AG04449 (cell line): ENCODE data around the gene MAST4.

Experiments
- CTCF ChIA-PET: fragments of 350-600 bp; formaldehyde crosslinking; extraction: SDS; loops from one replicate; lab custom pipeline; 2021; ENCODE audit warnings: antibody characterized with exemption; lab: Yijun Ruan, JAX
- POLR2A ChIA-PET: fragments of 400-600, 350-600 bp; formaldehyde crosslinking; extraction: SDS; loops from one replicate; lab custom pipeline; 2020; ENCODE audit warnings: antibody characterized with exemption, inconsistent platforms; lab: Yijun Ruan, JAX
- DNase-seq: peaks from one replicate; pipeline ENCODE4 v3.0.0-alpha.2; 2010; ENCODE audit warnings: low read depth, low spot score
- H3K4me3 ChIP-seq: 2 replicates; pipeline ENCODE4 v1.5.1; 2011; ENCODE audit warnings: low read depth, mild to moderate bottlenecking, control low read depth, low read length
- TF ChIP-seq, protein P1 (sequence below): IDR thresholded peaks from one replicate; pipeline ENCODE4 v1.5.1; 2011; ENCODE audit warnings: mild to moderate bottlenecking, moderate library complexity, low read length, control low read depth, inconsistent platforms; ENCODE audit not compliant: insufficient read depth; ENCODE audit errors: missing control alignments

Gene MAST4

DNA sequence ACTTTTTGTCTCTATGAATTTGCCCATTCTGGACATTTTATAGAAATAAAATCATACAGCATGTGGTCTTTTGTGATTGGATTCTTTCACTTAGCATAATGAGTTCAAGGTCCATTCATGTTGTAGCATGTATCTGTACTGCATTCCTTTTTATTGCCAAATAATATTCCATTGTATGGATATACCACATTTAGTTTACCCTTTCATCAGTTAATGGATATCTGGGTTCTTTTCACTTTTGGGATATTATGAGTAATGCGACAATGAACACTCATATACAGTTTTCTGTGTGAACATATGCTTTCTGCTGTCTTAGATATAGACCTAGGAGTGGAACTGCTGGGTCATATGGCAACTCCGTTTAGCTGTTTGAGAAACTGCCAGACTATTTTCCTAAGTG lies 41.3 kb upstream of the MAST4 start:
- no peak for DNase-seq
- CTCF ChIA-PET = no interaction called here
- POLR2A ChIA-PET = no interaction called here
- H3K4me3 ChIP-seq = no peak overlapping the region
- TF ChIP-seq, protein P1, sequence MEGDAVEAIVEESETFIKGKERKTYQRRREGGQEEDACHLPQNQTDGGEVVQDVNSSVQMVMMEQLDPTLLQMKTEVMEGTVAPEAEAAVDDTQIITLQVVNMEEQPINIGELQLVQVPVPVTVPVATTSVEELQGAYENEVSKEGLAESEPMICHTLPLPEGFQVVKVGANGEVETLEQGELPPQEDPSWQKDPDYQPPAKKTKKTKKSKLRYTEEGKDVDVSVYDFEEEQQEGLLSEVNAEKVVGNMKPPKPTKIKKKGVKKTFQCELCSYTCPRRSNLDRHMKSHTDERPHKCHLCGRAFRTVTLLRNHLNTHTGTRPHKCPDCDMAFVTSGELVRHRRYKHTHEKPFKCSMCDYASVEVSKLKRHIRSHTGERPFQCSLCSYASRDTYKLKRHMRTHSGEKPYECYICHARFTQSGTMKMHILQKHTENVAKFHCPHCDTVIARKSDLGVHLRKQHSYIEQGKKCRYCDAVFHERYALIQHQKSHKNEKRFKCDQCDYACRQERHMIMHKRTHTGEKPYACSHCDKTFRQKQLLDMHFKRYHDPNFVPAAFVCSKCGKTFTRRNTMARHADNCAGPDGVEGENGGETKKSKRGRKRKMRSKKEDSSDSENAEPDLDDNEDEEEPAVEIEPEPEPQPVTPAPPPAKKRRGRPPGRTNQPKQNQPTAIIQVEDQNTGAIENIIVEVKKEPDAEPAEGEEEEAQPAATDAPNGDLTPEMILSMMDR = no peak

DNA sequence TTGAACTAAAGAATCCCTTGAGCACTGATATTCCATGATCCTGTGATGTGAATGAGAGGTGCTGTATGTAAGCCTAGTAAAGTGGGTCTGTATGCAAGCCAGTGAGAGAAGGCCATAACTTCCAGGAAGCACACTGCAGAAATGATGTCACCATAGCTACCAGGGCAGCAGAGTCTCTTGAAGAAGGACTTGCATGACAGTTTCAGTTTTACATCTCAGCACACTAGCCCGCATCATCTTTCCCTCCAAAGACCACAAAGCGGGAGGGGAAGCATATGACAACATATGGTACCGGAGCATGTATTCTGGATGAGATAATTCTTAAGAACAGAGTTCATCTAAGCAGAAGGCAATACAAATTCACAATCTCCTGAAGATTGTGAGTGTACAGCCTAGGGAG lies 37.6 kb upstream of the MAST4 start:
- POLR2A ChIA-PET = no interaction called here
- DNase-seq = no peak
- CTCF ChIA-PET = no interaction called here
- TF ChIP-seq, protein P1 = no peak
- no peak overlapping the region for H3K4me3 ChIP-seq

DNA sequence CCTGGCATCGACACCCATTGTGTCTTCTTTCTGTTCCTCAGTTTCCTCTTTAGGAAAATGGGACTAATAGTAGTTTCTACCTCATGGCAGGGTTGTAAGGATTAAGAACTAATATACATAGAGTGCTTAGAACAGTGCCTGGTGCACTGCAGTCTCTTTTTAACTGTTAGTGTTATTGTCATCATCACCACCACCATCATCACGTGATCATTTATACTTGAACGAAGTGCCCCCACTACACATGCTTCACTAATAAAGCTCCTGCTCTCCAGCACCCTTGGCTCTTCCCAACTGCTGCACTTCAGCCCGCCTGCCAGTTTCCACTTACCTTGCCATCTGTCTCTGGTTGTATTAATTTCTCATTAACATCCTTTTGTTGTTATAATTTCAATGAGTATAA lies 35.8 kb upstream of the MAST4 start:
- no peak overlapping the region for H3K4me3 ChIP-seq
- DNase-seq = no peak
- TF ChIP-seq, protein P1 = no peak
- POLR2A ChIA-PET = no interaction called here
- CTCF ChIA-PET = no interaction called here

DNA sequence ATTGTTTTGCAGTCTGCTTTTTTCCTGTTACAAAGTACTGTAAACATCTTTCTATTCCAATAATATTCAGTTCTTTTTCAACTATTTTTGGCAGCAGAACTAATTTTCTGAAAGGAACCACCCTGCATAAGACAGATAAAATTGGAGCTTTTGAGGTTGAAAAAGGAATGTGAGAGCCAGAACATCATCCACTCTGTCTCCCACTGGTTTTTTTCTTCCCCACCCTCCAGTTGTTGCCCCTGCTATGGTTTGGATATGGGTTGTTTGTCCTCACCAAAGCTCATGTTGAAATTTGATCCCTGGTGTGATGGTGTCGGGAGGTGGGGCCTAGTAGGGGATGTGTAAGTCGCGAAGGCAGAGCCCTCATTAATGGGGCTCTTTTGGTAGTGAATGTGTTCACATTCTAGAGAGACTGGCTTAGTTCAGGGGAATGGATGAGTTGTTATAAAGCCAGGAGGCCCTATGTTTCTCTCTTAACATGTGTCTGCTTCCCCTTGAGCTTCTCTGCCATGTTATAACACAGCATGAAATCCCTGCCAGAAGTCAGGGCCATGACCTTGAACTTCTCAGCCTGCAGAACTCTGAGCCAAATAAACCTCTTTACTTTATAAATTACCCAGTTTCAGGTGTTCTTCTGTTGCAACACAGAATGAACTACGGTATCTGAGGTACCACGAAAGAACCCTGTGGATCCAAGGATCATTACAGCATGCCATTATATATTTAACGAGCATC lies 34.8 kb upstream of the MAST4 start:
- no peak for DNase-seq
- TF ChIP-seq, protein P1 = no peak
- CTCF ChIA-PET = no interaction called here
- POLR2A ChIA-PET = no interaction called here
- no peak overlapping the region for H3K4me3 ChIP-seq

DNA sequence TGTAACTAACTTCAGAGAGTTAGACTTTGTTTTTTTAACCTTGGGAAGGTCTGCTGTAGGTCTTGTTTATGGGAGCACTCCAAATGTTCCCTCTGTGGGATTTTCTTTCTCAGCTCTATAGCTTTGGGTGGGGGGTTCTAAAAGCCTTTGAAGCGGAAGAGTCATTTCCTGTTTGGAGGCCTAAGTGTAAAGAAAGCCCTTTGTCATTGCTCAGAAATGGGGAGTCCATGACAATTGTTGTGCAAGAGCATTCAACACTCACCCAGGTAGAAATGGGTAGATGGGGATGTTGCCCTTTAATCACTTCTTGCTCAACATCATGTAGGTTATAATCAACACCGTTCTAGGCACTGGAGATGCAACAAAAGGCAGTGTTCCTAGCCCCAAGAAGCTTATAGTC lies 30.3 kb upstream of the MAST4 start:
- ChIA-PET POLR2A (no interaction called here), CTCF (no interaction called here)
- no peak for DNase-seq
- TF ChIP-seq, protein P1 = no peak
- H3K4me3 ChIP-seq = no peak overlapping the region

DNA sequence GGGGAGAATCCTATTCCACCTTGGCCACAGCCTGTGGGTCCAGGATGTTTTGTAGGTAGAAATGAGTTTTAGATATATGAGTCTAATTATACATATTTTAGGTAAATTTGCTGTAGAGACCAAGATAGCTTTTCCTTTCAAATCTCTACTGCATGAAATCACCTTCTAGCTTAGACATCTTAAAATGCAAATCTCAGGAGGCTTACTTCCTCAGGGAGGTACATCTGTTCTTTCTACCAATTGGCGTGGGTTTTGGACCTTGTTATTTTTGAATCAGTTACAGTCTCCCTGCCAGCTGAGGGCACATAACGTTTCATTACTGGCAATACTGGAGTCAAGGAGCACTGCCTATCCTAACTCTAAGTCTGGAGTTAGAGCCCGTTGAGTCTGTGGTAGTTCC lies 28.7 kb upstream of the MAST4 start:
- POLR2A ChIA-PET = no interaction called here
- TF ChIP-seq, protein P1 = no peak

More for the DNA sequence above, 28.7 kb upstream of the MAST4 start:
- CTCF ChIA-PET = no interaction called here
- no peak for DNase-seq
- no peak overlapping the region for H3K4me3 ChIP-seq
